K562 (cell line): ENCODE measurements around the gene CRAT. TPM values are rescaled to one million over a fixed set of nuclear protein-coding genes. Genes with fewer than 3 reads are reported as not detected.

ENCODE experiments used
- ATAC-seq: fragments of 200-7000 bp; cut with Tn5 transposase; 3 replicates; pipeline ENCODE4 v1.9.1; 2020; ENCODE audit warnings: moderate library complexity
- BruUV-seq: library from RNA; stranded (reverse); fragments of 400-500 nt; replicated peaks from 2 replicates; lab custom pipeline; 2021; lab: Mats Ljungman, UMichigan
- CTCF ChIA-PET: fragments of 300-600 bp; formaldehyde crosslinking; extraction: SDS; loops from one replicate; lab custom pipeline; 2021; ENCODE audit warnings: low intra/inter-chr PET ratio; lab: Yijun Ruan, JAX
- POLR2A ChIA-PET: fragments of 300-600, 350-650 bp; sonication (Branson Sonifier 250); formaldehyde crosslinking; extraction: SDS; loops from one replicate; lab custom pipeline; 2021; ENCODE audit warnings: antibody characterized with exemption, inconsistent platforms; lab: Yijun Ruan, JAX
- DNase-seq, 4 experiments: peaks; one replicate each; pipeline versions ENCODE4 v3.0.0 to v3.0.0-alpha.2; 2011 to 2018; ENCODE audit warnings: low spot score in 3 of 4, mixed read lengths in 3 of 4; ENCODE audit errors: extremely low read depth in 1 of 4
- FAIRE-seq: peaks from 2 replicates; lab custom pipeline; 2011; peaks lifted over from hg19 to GRCh38; lab: Jason Lieb, UNC
- H2AFZ ChIP-seq: 2 replicates; pipeline ENCODE4 v1.6.0; 2011; ENCODE audit warnings: low read depth, low read length, control low read depth, inconsistent platforms
- H3K27ac ChIP-seq: fragments of 200-600 bp; 3 replicates; pipeline ENCODE4 v1.8.0; 2011; ENCODE audit warnings: low read depth, mild to moderate bottlenecking, control low read depth, inconsistent platforms, low read length, moderate library complexity, mixed read lengths; ENCODE audit errors: extremely low read depth
- H3K27me3 ChIP-seq, 2 experiments: fragments of 300-600 bp in 1 of 2; 2 replicates in 1 of 2; 3 replicates in 1 of 2; pipeline versions ENCODE4 v1.6.0 to v1.8.0; 2011; ENCODE audit warnings: inconsistent platforms in 2 of 2, low read length in 2 of 2, mild to moderate bottlenecking in 1 of 2, mixed read lengths in 1 of 2, moderate library complexity in 1 of 2; ENCODE audit not compliant: control insufficient read depth in 2 of 2, insufficient read depth in 2 of 2
- H3K36me3 ChIP-seq: fragments of 300-600 bp; 3 replicates; pipeline ENCODE4 v1.8.0; 2011; ENCODE audit warnings: mild to moderate bottlenecking, low read length, inconsistent platforms; ENCODE audit not compliant: control insufficient read depth, insufficient read depth
- H3K4me1 ChIP-seq, 2 experiments: fragments of 200-600 bp in 1 of 2; replicated peaks in 1 of 2; 2 replicates in 1 of 2; 3 replicates in 1 of 2; pipeline versions ENCODE4 v1.5.1 to v1.8.0; 2011; ENCODE audit warnings: inconsistent platforms in 2 of 2, low read length in 2 of 2, mild to moderate bottlenecking in 1 of 2, mixed read lengths in 1 of 2, moderate library complexity in 1 of 2; ENCODE audit not compliant: control insufficient read depth in 2 of 2, insufficient read depth in 2 of 2
- H3K4me2 ChIP-seq: 2 replicates; pipeline ENCODE4 v1.6.1; 2011; ENCODE audit warnings: low read length, control low read depth, inconsistent platforms, mixed read lengths; ENCODE audit not compliant: insufficient read depth
- H3K4me3 ChIP-seq: fragments of 200-600 bp; sonication (generic), shearing (Covaris generic); 2 replicates; pipeline ENCODE4 v1.5.1; 2016; ENCODE audit warnings: control low read depth, inconsistent platforms
- H3K79me2 ChIP-seq: fragments of 200-600 bp; 3 replicates; pipeline ENCODE4 v1.8.0; 2011; ENCODE audit warnings: low read length, inconsistent platforms; ENCODE audit not compliant: control insufficient read depth, insufficient read depth
- H3K9ac ChIP-seq, 2 experiments: 2 replicates each; pipeline versions ENCODE4 v1.6.0 to v1.6.1; 2011; ENCODE audit warnings: low read depth in 2 of 2, low read length in 2 of 2, control low read depth in 1 of 2, inconsistent platforms in 1 of 2, mild to moderate bottlenecking in 1 of 2, mixed read lengths in 1 of 2; ENCODE audit not compliant: insufficient read depth in 1 of 2
- H3K9me1 ChIP-seq: one replicate; pipeline ENCODE4 v1.6.0; 2011; ENCODE audit warnings: inconsistent platforms, mild to moderate bottlenecking, low read length, moderate library complexity; ENCODE audit not compliant: control insufficient read depth, insufficient read depth
- H3K9me3 ChIP-seq: replicated peaks from 2 replicates; pipeline ENCODE4 v1.5.1; 2011; ENCODE audit warnings: low read depth, low read length, inconsistent platforms; ENCODE audit not compliant: control insufficient read depth, insufficient read depth
- H4K20me1 ChIP-seq: replicated peaks from 2 replicates; pipeline ENCODE4 v1.6.1; 2011; ENCODE audit warnings: low read length, inconsistent platforms, mixed read lengths; ENCODE audit not compliant: control insufficient read depth, insufficient read depth
- BCOR ChIP-seq: fragments of 450-650 bp; IDR thresholded peaks from 2 replicates; pipeline ENCODE4 v1.6.1; 2016
- NONO ChIP-seq, 2 experiments: fragments of 200-400 bp in 1 of 2; fragments of 450-650 bp in 1 of 2; formaldehyde crosslinking in 1 of 2; IDR thresholded peaks; 2 replicates each; pipeline ENCODE4 v1.6.1; 2017; ENCODE audit warnings: low read depth in 2 of 2, mild to moderate bottlenecking in 2 of 2, moderate library complexity in 2 of 2, low read length in 1 of 2
- PKNOX1 ChIP-seq: fragments of 450-650 bp; IDR thresholded peaks from 2 replicates; pipeline ENCODE4 v1.6.1; 2016
- POLR2G ChIP-seq: fragments of 200-400 bp; formaldehyde crosslinking; IDR thresholded peaks from 2 replicates; pipeline ENCODE4 v1.6.1; 2017; ENCODE audit warnings: low read depth, mild to moderate bottlenecking, antibody characterized with exemption, low read length, moderate library complexity
- ZFP36 ChIP-seq: fragments of 150-350 bp; IDR thresholded peaks from 2 replicates; pipeline ENCODE4 v1.6.1; 2018; ENCODE audit warnings: low read length, low read depth; ENCODE audit not compliant: partially characterized antibody
- ZNF140 ChIP-seq: fragments of 250-450 bp; sonication (Bioruptor Pico); IDR thresholded peaks from 2 replicates; pipeline ENCODE4 v1.8.0; 2021; ENCODE audit warnings: moderate library complexity, mild to moderate bottlenecking, inconsistent platforms
- ZNF217 ChIP-seq: sonication (generic); formaldehyde crosslinking; IDR thresholded peaks from 2 replicates; pipeline ENCODE4 v1.8.0; 2022; ENCODE audit warnings: mild to moderate bottlenecking, missing genetic modification reagents
- WGBS: fragments of 100-300 bp; shearing (Covaris generic); methylation state at CpG from one replicate; pipeline ENCODE4 v1.1.6; 2016; ENCODE audit warnings: low coverage, mixed read lengths; ENCODE audit not compliant: insufficient coverage; ENCODE audit errors: missing lambda C conversion rate; 5-methylcytosine and 5-hydroxymethylcytosine counted together
- in situ Hi-C: fragments of 300-500 bp; cut with MboI; formaldehyde crosslinking; loops from 4 replicates; pipeline ENCODE4 v1.15.0; 2018; ENCODE audit warnings: inconsistent platforms, mixed read lengths
- intact Hi-C: fragments of 100-400 bp; cut with micrococcal nuclease; formaldehyde crosslinking; loops from 2 replicates; pipeline ENCODE4 v1.14.2; 2022
- polyA plus RNA-seq, 8 experiments: library from polyadenylated mRNA; depleted of rRNA in 4 of 8; stranded (reverse) in 5 of 8; unstranded in 3 of 8; fragments of >200 nt; fragmentation: Nextera tagmentation in 2 of 8; fragmentation: Illumina TruSeq in 1 of 8; extraction: Ambion mirVana in 2 of 8; extraction: Trizol in 1 of 8; gene quantifications; 2 replicates each; pipeline versions ENCODE4 v1.2.1 to v1.2.3, GENCODE V29; 2011 to 2014; ENCODE audit warnings: inconsistent platforms in 1 of 8, missing spikeins in 1 of 8
- total RNA-seq, 7 experiments: library from RNA; depleted of rRNA in 6 of 7; stranded (reverse); fragments of >200 nt in 6 of 7; fragmentation: Illumina TruSeq in 2 of 7; extraction: Trizol in 2 of 7; gene quantifications; 2 replicates each; pipeline versions ENCODE4 v1.2.1 to v1.2.3, GENCODE V29; 2011 to 2021; ENCODE audit warnings: low replicate concordance in 1 of 7

The CRAT gene
- total and polyA plus RNA-seq, 9 of the 15 experiments (the other 6 are each of a cell fraction or from before 2014, with no cell fraction given), result 0.20 to 13.8 (median 5.4) TPM

GRCh38 chr9:129105857-129106694 lies 4.5 kb downstream of the CRAT start:
- 76% methylated on average over 14 of the region's 17 CpGs for WGBS
- H3K79me2 ChIP-seq, result peaks cover 3% of the 10 kb centered on the region; the same call in 2 of the 3 replicates
- no TSS peak for BruUV-seq
- no peak overlapping the region for H2AFZ ChIP-seq
- POLR2A ChIA-PET, result interaction anchor here (0.5 to 0.6 kb wide), 2 partner anchors 14 to 18 kb away, joined by 3 read pairs; no protein-coding TSS in a partner anchor
- intact Hi-C loops, result no loop called here
- TF ChIP-seq ZNF140 (CRISPR knock-in tag) (no peak), ZFP36 (peak; percentile 60), ZNF217 (CRISPR knock-in tag) (no peak), BCOR (no peak), NONO (IDR thresholded peaks at IDR 0.05; ENCODE audit: low read depth in 2 of 2, low read length in 1 of 2) (no peak), PKNOX1 (no peak), POLR2G (no peak)
- TF ChIP-seq, all 486 proteins: peak for 1
- Histone ChIP-seq H3K36me3 (peaks cover 3% of the 10 kb centered on the region; the same call in 1 of the 3 replicates), H3K4me2 (no peak overlapping the region), H3K9ac (no peak overlapping the region), H3K9me3 (no peaks in the 10 kb centered on the region), H3K9me1 (peaks cover 3% of the 10 kb centered on the region), H4K20me1 (no peaks in the 10 kb centered on the region), H3K27me3 (no peaks in the 10 kb centered on the region), H3K4me1 (peaks cover 15 to 50% of the 10 kb centered on the region in 2 experiments), H3K27ac (no peak overlapping the region), H3K4me3 (no peak overlapping the region)
- no peak for DNase-seq
- ATAC-seq, result no peak
- FAIRE-seq, result no peak
- CTCF ChIA-PET, result no interaction called here
- in situ Hi-C loops, result no loop called here
